Ascending aorta (tissue), 2 donors: ENCODE measurements around the gene CNTNAP2. TPM values are rescaled to one million over a fixed set of nuclear protein-coding genes. Genes with fewer than 3 reads are reported as not detected.

Experiments used
- DNase-seq, 2 donors: peaks; one replicate each; pipeline ENCODE4 v3.0.0-alpha.2; 2019; ENCODE audit warnings: low spot score in 2 of 2
- H3K27ac ChIP-seq, 2 donors: fragments of 200-600 bp; sonication (generic); one replicate each; pipeline ENCODE4 v1.5.1; 2016 to 2017; ENCODE audit warnings: mild to moderate bottlenecking in 1 of 2
- H3K27me3 ChIP-seq: fragments of 200-600 bp; sonication (generic); one replicate; pipeline ENCODE4 v1.5.1; 2017
- H3K36me3 ChIP-seq, 2 donors: fragments of 200-600 bp; sonication (generic); one replicate each; pipeline ENCODE4 v1.5.1; 2016
- H3K4me1 ChIP-seq, 2 donors: fragments of 200-600 bp; sonication (generic); one replicate each; pipeline ENCODE4 v1.5.1; 2016 to 2017; ENCODE audit warnings: mild to moderate bottlenecking in 1 of 2
- H3K4me3 ChIP-seq, 2 donors: fragments of 200-600 bp; sonication (generic); one replicate each; pipeline ENCODE4 v1.5.1; 2016 to 2017; ENCODE audit warnings: mild to moderate bottlenecking in 1 of 2
- H3K9me3 ChIP-seq, 2 donors: fragments of 200-600 bp; sonication (generic); one replicate each; pipeline ENCODE4 v1.5.1; 2016
- CTCF ChIP-seq, 3 experiments: fragments of 200-600 bp in 2 of 3; fragments of 450-650 bp in 1 of 3; sonication (generic) in 2 of 3; IDR thresholded peaks; one replicate each; pipeline ENCODE4 v1.5.1; 2016 to 2019; ENCODE audit warnings: antibody characterized with exemption in 3 of 3, mild to moderate bottlenecking in 1 of 3, moderate library complexity in 1 of 3
- intact Hi-C: fragments of 100-400 bp; cut with DNase I; formaldehyde crosslinking; loops from one replicate; pipeline ENCODE4 v1.15.1; 2023
- total RNA-seq: library from RNA; depleted of rRNA; stranded (reverse); fragments of >200 nt; gene quantifications from one replicate; pipeline ENCODE4 v1.1.0, GENCODE V29; 2016

The CNTNAP2 gene
- total RNA-seq, 1 donor from 2014 or later = not detected

- Histone ChIP-seq H3K4me3 (no peak overlapping the region), H3K27ac (no peak overlapping the region), H3K27me3 (no peaks in the 10 kb centered on the region), H3K36me3 (no peaks in the 10 kb centered on the region), H3K4me1 (no peaks in the 10 kb centered on the region), H3K9me3 (no peaks in the 10 kb centered on the region)
- intact Hi-C loops = loop anchor here (10.0 kb wide), 1 partner anchor 569 kb away; no protein-coding TSS in a partner anchor
- no peak for DNase-seq
- TF ChIP-seq CTCF (IDR thresholded peaks at IDR 0.05) = no peak
These were observed 2158.8 kb downstream of the CNTNAP2 start for GRCh38 chr7:148275359-148275890.

- no peaks in the 10 kb centered on the region for H3K4me1 ChIP-seq
- intact Hi-C loops = loop anchor here (10.0 kb wide), 1 partner anchor 568 kb away; no protein-coding TSS in a partner anchor
- no peaks in the 10 kb centered on the region for H3K9me3 ChIP-seq
- no peak overlapping the region for H3K27ac ChIP-seq
- no peak for DNase-seq
- TF ChIP-seq CTCF (IDR thresholded peaks at IDR 0.05) = no peak
- no peaks in the 10 kb centered on the region for H3K36me3 ChIP-seq
- no peak overlapping the region for H3K4me3 ChIP-seq
- H3K27me3 ChIP-seq = no peaks in the 10 kb centered on the region
These were observed 2159.9 kb downstream of the CNTNAP2 start for GRCh38 chr7:148276314-148277041.

- Histone ChIP-seq H3K27me3 (no peaks in the 10 kb centered on the region), H3K27ac (no peak overlapping the region), H3K9me3 (no peaks in the 10 kb centered on the region), H3K4me1 (no peaks in the 10 kb centered on the region), H3K4me3 (no peak overlapping the region), H3K36me3 (no peaks in the 10 kb centered on the region)
- DNase-seq = no peak
- TF ChIP-seq CTCF (IDR thresholded peaks at IDR 0.05) = no peak
- intact Hi-C loops = loop anchor here (10.0 kb wide), 1 partner anchor 568 kb away; no protein-coding TSS in a partner anchor
These were observed 2160.6 kb downstream of the CNTNAP2 start for GRCh38 chr7:148277042-148277660.

- TF ChIP-seq CTCF (IDR thresholded peaks at IDR 0.05) = no peak
- Histone ChIP-seq H3K9me3 (no peaks in the 10 kb centered on the region), H3K27me3 (no peaks in the 10 kb centered on the region), H3K27ac (no peak overlapping the region), H3K4me3 (no peak overlapping the region), H3K36me3 (no peaks in the 10 kb centered on the region), H3K4me1 (no peaks in the 10 kb centered on the region)
- DNase-seq = no peak
- intact Hi-C loops = no loop called here
These were observed 2169.5 kb downstream of the CNTNAP2 start for GRCh38 chr7:148286150-148286549.

- intact Hi-C loops = no loop called here
- H3K27ac ChIP-seq = no peak overlapping the region
- no peak for DNase-seq
These were observed 2170.9 kb downstream of the CNTNAP2 start for GRCh38 chr7:148287538-148287937.

More at GRCh38 chr7:148287538-148287937, 2170.9 kb downstream of the CNTNAP2 start:
- H3K27me3 ChIP-seq = no peaks in the 10 kb centered on the region
- H3K4me3 ChIP-seq = no peak overlapping the region
- H3K36me3 ChIP-seq = no peaks in the 10 kb centered on the region
- no peaks in the 10 kb centered on the region for H3K4me1 ChIP-seq
- no peak for TF ChIP-seq CTCF (IDR thresholded peaks at IDR 0.05)
- H3K9me3 ChIP-seq = no peaks in the 10 kb centered on the region
